HepG2 (cell line): ENCODE data around the gene TYMP. TPM values are rescaled to one million over a fixed set of nuclear protein-coding genes. Genes with fewer than 3 reads are reported as not detected.

ENCODE experiments used
- HHEX ChIP-seq: IDR thresholded peaks from 2 replicates; pipeline ENCODE4 v1.6.1; 2016; ENCODE audit warnings: control low read depth
- MAFF ChIP-seq: IDR thresholded peaks from 2 replicates; pipeline ENCODE4 v1.6.1; 2011; ENCODE audit warnings: low read depth, low read length, improper control_type of control experiment
- MIXL1 ChIP-seq: IDR thresholded peaks from 2 replicates; pipeline ENCODE4 v1.6.1; 2016
- NFYC ChIP-seq: IDR thresholded peaks from 2 replicates; pipeline ENCODE4 v1.6.1; 2016; ENCODE audit warnings: missing genetic modification reagents, missing compliant biosample characterization
- NONO ChIP-seq, 2 experiments: fragments of 450-650 bp in 1 of 2; sonication (generic) in 1 of 2; formaldehyde crosslinking in 1 of 2; IDR thresholded peaks in 1 of 2; conservative IDR thresholded peaks in 1 of 2; 2 replicates each; pipeline versions ENCODE4 v1.6.1 to v1.8.0; 2017 to 2022; ENCODE audit warnings: mild to moderate bottlenecking in 1 of 2, missing genetic modification reagents in 1 of 2, moderate library complexity in 1 of 2
- PHF5A ChIP-seq: IDR thresholded peaks from one replicate; pipeline ENCODE4 v1.6.1; 2018; ENCODE audit warnings: low read depth, missing genetic modification reagents; ENCODE audit not compliant: unreplicated experiment
- TOPORS ChIP-seq: sonication (generic); formaldehyde crosslinking; IDR thresholded peaks from 2 replicates; pipeline ENCODE4 v1.8.0; 2023; ENCODE audit warnings: mild to moderate bottlenecking, missing genetic modification reagents
- ZNF124 ChIP-seq: sonication (generic); formaldehyde crosslinking; IDR thresholded peaks from 2 replicates; pipeline ENCODE4 v1.4.0; 2020; ENCODE audit warnings: missing genetic modification reagents
- ZNF335 ChIP-seq: sonication (generic); formaldehyde crosslinking; IDR thresholded peaks from 2 replicates; pipeline ENCODE4 v1.4.0; 2020; ENCODE audit warnings: missing genetic modification reagents
- ZNF607 ChIP-seq: sonication (generic); formaldehyde crosslinking; IDR thresholded peaks from 2 replicates; pipeline ENCODE4 v1.5.1; 2020; ENCODE audit warnings: missing genetic modification reagents, mild to moderate bottlenecking, borderline replicate concordance
- ZNF674 ChIP-seq: sonication (generic); formaldehyde crosslinking; IDR thresholded peaks from 2 replicates; pipeline ENCODE4 v1.5.0; 2020; ENCODE audit warnings: low read depth, mild to moderate bottlenecking, missing genetic modification reagents
- polyA plus RNA-seq, 8 experiments: library from polyadenylated mRNA; depleted of rRNA in 3 of 8; stranded (reverse) in 7 of 8; unstranded in 1 of 8; fragments of >200 nt; fragmentation: Illumina TruSeq in 4 of 8; extraction: Trizol in 4 of 8; gene quantifications; 2 replicates each; pipeline versions ENCODE4 v1.2.1 to v1.2.3, GENCODE V29; 2011 to 2016; ENCODE audit warnings: low read depth in 4 of 8, missing spikeins in 1 of 8, mixed read lengths in 1 of 8; ENCODE audit not compliant: insufficient read depth in 1 of 8
- total RNA-seq, 5 experiments: library from RNA; depleted of rRNA; stranded (reverse); fragments of >200 nt; fragmentation: Illumina TruSeq; extraction: Trizol; gene quantifications; 2 replicates each; pipeline ENCODE4 v1.2.3, GENCODE V29; 2016; ENCODE audit warnings: low read depth in 1 of 5
- TF ChIP-seq, protein P1 (sequence below): sonication (generic); formaldehyde crosslinking; IDR thresholded peaks from 2 replicates; pipeline ENCODE4 v1.4.0; 2020; ENCODE audit warnings: mild to moderate bottlenecking, low read depth, missing genetic modification reagents
- TF ChIP-seq, protein P2 (sequence below): sonication (generic); formaldehyde crosslinking; IDR thresholded peaks from 2 replicates; pipeline ENCODE4 v1.4.0; 2020; ENCODE audit warnings: missing genetic modification reagents, borderline replicate concordance
- TF ChIP-seq, protein P3 (sequence below): sonication (generic); formaldehyde crosslinking; conservative IDR thresholded peaks from 2 replicates; pipeline ENCODE4 v1.4.0; 2020; ENCODE audit warnings: mild to moderate bottlenecking, missing genetic modification reagents, moderate library complexity
- TF ChIP-seq, protein P4 (sequence below): sonication (generic); formaldehyde crosslinking; IDR thresholded peaks from 2 replicates; pipeline ENCODE4 v1.5.1; 2020; ENCODE audit warnings: missing genetic modification reagents, mild to moderate bottlenecking, borderline replicate concordance
- TF ChIP-seq, protein P5 (sequence below): sonication (generic); formaldehyde crosslinking; IDR thresholded peaks from 2 replicates; pipeline ENCODE4 v1.8.0; 2022; ENCODE audit warnings: missing genetic modification reagents, mild to moderate bottlenecking, moderate library complexity, borderline replicate concordance
- TF ChIP-seq, protein P6 (sequence below): sonication (generic); formaldehyde crosslinking; IDR thresholded peaks from 2 replicates; pipeline ENCODE4 v1.5.0; 2020; ENCODE audit warnings: missing genetic modification reagents

Gene TYMP
- total and polyA plus RNA-seq, 2 of the 13 experiments (the other 11 are each of a cell fraction or from before 2014, with no cell fraction given), result 3.9 to 4.3 TPM

DNA sequence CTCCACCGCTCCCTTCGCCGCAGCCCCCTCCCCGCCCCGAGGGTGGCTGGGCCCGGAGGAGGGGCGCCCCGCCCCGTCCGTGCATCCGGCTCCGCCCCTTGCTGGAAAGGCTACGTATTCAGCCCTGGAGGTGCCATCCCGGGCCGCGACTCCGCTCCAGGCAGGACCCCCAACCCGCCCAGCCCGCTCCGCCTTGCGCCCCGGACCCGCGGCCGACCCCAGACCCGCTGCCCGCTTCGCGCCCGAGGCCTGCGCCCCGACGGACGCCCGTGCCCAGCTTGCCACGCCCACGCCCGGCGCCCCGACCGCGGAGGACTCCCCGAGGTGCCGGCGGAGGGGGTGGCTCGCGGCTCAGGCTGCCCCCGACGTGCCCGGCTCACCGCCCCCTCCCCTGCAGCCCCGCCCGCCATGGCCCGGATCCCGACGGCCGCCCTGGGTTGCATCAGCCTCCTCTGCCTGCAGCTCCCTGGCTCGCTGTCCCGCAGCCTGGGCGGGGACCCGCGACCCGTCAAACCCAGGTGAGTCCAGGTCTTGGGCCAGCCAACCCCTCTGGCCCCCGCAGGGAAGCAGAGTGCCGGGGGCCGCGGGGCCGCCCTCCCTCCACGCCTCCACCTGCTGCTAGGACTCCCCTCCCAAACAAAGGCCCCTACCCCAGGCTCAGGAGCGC, 48.2 kb downstream of the TYMP start, which contains the start of gene ADM2 (continued):
- TF ChIP-seq, protein P1, sequence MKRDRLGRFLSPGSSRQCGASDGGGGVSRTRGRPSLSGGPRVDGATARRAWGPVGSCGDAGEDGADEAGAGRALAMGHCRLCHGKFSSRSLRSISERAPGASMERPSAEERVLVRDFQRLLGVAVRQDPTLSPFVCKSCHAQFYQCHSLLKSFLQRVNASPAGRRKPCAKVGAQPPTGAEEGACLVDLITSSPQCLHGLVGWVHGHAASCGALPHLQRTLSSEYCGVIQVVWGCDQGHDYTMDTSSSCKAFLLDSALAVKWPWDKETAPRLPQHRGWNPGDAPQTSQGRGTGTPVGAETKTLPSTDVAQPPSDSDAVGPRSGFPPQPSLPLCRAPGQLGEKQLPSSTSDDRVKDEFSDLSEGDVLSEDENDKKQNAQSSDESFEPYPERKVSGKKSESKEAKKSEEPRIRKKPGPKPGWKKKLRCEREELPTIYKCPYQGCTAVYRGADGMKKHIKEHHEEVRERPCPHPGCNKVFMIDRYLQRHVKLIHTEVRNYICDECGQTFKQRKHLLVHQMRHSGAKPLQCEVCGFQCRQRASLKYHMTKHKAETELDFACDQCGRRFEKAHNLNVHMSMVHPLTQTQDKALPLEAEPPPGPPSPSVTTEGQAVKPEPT, result no peak
- TF ChIP-seq PHF5A (no peak), ZNF335 (CRISPR knock-in tag) (no peak), NONO (IDR thresholded peaks at IDR 0.05) (no peak), NONO (CRISPR knock-in tag; conservative IDR thresholded peaks at IDR 0.05) (no peak), ZNF674 (CRISPR knock-in tag) (no peak), MAFF (no peak), ZNF607 (CRISPR knock-in tag) (0 out of 2 replicates have a peak, but pooled peaks have one; percentile 22), MIXL1 (CRISPR knock-in tag) (no peak), HHEX (CRISPR knock-in tag) (no peak), NFYC (CRISPR knock-in tag) (no peak), ZNF124 (CRISPR knock-in tag) (no peak), TOPORS (CRISPR knock-in tag) (no peak)
- TF ChIP-seq, protein P2, sequence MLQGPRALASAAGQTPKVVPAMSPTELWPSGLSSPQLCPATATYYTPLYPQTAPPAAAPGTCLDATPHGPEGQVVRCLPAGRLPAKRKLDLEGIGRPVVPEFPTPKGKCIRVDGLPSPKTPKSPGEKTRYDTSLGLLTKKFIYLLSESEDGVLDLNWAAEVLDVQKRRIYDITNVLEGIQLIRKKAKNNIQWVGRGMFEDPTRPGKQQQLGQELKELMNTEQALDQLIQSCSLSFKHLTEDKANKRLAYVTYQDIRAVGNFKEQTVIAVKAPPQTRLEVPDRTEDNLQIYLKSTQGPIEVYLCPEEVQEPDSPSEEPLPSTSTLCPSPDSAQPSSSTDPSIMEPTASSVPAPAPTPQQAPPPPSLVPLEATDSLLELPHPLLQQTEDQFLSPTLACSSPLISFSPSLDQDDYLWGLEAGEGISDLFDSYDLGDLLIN (CRISPR knock-in tag), result no peak
- TF ChIP-seq, protein P3, sequence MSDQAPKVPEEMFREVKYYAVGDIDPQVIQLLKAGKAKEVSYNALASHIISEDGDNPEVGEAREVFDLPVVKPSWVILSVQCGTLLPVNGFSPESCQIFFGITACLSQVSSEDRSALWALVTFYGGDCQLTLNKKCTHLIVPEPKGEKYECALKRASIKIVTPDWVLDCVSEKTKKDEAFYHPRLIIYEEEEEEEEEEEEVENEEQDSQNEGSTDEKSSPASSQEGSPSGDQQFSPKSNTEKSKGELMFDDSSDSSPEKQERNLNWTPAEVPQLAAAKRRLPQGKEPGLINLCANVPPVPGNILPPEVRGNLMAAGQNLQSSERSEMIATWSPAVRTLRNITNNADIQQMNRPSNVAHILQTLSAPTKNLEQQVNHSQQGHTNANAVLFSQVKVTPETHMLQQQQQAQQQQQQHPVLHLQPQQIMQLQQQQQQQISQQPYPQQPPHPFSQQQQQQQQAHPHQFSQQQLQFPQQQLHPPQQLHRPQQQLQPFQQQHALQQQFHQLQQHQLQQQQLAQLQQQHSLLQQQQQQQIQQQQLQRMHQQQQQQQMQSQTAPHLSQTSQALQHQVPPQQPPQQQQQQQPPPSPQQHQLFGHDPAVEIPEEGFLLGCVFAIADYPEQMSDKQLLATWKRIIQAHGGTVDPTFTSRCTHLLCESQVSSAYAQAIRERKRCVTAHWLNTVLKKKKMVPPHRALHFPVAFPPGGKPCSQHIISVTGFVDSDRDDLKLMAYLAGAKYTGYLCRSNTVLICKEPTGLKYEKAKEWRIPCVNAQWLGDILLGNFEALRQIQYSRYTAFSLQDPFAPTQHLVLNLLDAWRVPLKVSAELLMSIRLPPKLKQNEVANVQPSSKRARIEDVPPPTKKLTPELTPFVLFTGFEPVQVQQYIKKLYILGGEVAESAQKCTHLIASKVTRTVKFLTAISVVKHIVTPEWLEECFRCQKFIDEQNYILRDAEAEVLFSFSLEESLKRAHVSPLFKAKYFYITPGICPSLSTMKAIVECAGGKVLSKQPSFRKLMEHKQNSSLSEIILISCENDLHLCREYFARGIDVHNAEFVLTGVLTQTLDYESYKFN, result no peak
- TF ChIP-seq, protein P4, sequence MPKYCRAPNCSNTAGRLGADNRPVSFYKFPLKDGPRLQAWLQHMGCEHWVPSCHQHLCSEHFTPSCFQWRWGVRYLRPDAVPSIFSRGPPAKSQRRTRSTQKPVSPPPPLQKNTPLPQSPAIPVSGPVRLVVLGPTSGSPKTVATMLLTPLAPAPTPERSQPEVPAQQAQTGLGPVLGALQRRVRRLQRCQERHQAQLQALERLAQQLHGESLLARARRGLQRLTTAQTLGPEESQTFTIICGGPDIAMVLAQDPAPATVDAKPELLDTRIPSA (CRISPR knock-in tag), result no peak
- TF ChIP-seq, protein P5, sequence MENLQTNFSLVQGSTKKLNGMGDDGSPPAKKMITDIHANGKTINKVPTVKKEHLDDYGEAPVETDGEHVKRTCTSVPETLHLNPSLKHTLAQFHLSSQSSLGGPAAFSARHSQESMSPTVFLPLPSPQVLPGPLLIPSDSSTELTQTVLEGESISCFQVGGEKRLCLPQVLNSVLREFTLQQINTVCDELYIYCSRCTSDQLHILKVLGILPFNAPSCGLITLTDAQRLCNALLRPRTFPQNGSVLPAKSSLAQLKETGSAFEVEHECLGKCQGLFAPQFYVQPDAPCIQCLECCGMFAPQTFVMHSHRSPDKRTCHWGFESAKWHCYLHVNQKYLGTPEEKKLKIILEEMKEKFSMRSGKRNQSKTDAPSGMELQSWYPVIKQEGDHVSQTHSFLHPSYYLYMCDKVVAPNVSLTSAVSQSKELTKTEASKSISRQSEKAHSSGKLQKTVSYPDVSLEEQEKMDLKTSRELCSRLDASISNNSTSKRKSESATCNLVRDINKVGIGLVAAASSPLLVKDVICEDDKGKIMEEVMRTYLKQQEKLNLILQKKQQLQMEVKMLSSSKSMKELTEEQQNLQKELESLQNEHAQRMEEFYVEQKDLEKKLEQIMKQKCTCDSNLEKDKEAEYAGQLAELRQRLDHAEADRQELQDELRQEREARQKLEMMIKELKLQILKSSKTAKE (CRISPR knock-in tag), result no peak
- TF ChIP-seq, protein P6, sequence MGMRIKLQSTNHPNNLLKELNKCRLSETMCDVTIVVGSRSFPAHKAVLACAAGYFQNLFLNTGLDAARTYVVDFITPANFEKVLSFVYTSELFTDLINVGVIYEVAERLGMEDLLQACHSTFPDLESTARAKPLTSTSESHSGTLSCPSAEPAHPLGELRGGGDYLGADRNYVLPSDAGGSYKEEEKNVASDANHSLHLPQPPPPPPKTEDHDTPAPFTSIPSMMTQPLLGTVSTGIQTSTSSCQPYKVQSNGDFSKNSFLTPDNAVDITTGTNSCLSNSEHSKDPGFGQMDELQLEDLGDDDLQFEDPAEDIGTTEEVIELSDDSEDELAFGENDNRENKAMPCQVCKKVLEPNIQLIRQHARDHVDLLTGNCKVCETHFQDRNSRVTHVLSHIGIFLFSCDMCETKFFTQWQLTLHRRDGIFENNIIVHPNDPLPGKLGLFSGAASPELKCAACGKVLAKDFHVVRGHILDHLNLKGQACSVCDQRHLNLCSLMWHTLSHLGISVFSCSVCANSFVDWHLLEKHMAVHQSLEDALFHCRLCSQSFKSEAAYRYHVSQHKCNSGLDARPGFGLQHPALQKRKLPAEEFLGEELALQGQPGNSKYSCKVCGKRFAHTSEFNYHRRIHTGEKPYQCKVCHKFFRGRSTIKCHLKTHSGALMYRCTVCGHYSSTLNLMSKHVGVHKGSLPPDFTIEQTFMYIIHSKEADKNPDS (CRISPR knock-in tag), result no peak
